AG08395 (cell line): Measurements from ENCODE around the gene DPP7.

ENCODE experiments used
- DNase-seq: peaks from one replicate; pipeline ENCODE4 v3.0.0; 2012; ENCODE audit warnings: mixed read lengths, low spot score

The DPP7 gene

DNA sequence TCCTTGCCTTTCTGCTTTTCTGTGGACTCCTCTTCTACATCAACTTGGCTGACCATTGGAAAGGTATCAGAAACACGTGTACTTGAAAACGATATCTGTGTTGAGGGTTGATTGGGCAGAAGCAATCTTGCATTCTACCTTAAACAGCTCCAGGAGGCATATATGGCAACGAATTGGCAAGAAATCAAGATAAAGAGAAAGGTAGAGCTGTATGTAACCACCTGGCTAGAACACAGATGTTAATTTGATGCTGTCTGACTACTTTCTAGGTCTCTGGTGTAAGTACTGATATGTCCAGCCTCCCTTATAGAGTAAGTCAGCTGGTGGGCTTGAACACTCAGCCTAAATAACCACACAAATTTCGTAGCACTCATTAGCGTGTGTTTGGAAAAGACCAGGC, 26.4 kb downstream of the DPP7 start:
- DNase-seq = no peak

DNA sequence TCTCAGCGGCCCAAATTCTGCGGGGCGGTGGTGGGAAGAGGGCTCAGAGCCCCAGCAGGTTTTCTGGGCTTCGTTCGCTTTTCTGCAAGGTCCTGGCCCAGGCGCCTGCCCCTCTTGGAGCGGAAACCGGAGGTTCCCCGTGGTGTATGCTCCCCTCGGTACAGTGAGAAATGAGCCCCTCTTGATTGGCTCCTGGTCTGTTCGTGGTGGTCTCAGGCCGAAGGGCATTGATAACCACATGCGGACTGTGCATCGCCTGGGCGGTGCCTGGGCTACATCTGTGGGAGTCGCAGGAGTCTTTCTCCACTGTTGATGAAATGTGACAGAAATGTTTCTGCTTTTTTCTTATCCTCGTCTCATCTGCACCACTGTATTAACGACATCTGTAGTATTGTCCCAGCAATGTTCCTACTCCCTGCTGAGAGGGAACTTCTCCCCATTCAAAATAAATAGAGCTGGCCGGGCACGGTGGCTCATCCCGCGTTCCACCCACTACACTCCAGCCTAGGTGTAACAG, 27.1 kb downstream of the DPP7 start:
- DNase-seq = no peak

DNA sequence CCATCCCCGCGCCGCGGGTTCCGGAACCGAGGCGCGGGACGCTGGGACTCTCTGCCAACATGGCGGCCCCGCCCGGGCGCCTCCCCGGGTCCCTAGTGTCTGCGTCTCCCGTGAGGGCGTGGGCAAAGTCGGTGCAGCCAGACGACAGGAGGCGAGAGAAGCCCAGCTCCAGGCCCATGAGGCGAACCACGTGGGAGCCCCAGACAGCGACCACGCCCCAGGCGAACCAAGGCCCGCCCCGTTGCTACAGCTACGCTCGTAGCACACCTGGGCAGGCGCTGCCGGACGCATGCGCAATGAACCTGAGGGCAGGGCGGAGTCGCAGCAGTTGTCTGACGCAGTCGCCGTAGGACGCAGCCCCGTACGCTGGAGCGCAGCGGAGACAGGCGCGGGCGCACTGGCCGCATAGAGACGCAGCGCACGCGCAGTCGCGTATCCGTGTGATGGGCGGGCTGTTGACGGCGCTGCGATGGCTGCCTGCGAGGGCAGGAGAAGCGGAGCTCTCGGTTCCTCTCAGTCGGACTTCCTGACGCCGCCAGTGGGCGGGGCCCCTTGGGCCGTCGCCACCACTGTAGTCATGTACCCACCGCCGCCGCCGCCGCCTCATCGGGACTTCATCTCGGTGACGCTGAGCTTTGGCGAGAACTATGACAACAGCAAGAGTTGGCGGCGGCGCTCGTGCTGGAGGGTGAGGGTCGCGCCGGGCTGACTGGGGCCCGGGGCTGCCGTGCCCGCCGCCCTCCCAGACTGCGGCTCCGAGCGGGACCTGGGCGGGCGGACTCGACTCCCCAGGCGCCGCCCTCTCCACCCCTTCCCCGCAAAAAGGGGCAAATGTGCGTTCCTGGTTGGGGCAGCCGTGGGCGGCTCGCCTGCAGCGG, 27.8 kb downstream of the DPP7 start, which contains the start of gene MAN1B1:
MAN1B1 (plus strand) TSS at position 455 of the 878 bp plus-strand sequence; CDS start at position 470, 15 bp downstream.
- DNase-seq = peak; percentile 99

GRCh38 chr9:137085920-137086530, 28.5 kb downstream of the DPP7 start:
- peak; percentile 44 for DNase-seq

DNA sequence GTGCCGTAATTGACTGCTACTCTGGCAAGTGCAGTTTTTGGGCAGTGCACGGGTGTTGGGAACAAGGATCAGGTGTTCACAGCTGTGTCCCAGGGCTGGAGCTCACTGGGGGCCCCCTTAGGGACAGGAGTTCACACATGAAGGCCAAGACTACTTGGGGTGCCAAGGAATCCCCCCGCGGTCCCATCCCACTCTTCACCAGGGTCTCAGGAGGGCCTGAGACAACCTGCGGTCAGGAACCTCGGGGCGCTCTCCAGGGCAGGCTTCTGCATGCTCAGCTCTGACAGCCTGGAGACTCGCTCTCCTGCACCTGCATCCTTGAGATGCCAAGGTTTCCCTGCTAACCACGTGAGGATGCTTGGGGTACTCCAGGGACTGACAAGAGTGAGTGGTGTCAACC, 30.0 kb downstream of the DPP7 start:
- DNase-seq = no peak

DNA sequence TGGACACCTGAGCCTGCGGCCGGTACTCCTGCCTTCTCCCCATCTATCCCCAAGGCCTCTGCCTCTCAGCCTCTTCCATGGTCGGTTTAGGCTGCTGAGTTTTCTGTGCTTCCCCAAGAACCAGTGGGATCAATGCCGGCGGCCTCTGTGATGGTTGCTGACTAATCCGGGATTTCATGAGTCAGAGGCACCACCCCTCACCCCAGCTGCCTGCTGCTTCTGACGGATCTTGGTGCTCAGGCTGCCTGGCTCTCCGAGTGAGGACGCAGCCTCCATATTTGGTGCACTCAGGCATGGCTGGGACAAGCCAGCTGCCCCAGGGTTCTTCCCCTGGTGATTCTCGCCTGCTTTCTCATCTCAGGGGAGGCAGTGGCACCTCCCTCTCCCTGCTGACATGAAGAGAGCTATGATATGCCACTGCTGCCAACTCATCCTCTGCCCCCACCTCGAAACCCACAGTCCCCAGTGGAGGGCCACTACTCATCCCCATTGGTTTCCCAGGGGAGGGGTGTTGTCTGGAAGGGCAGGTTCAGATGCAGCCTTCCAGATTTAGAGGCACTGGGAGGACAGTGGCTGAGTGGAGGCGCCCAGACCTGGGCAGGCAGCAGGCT, 31.0 kb downstream of the DPP7 start:
- DNase-seq = peak; percentile 89

- no peak for DNase-seq
Measured at GRCh38 chr9:137082925-137083290, 31.6 kb downstream of the DPP7 start.

- no peak for DNase-seq
Measured at GRCh38 chr9:137082222-137082924, 32.2 kb downstream of the DPP7 start.

DNA sequence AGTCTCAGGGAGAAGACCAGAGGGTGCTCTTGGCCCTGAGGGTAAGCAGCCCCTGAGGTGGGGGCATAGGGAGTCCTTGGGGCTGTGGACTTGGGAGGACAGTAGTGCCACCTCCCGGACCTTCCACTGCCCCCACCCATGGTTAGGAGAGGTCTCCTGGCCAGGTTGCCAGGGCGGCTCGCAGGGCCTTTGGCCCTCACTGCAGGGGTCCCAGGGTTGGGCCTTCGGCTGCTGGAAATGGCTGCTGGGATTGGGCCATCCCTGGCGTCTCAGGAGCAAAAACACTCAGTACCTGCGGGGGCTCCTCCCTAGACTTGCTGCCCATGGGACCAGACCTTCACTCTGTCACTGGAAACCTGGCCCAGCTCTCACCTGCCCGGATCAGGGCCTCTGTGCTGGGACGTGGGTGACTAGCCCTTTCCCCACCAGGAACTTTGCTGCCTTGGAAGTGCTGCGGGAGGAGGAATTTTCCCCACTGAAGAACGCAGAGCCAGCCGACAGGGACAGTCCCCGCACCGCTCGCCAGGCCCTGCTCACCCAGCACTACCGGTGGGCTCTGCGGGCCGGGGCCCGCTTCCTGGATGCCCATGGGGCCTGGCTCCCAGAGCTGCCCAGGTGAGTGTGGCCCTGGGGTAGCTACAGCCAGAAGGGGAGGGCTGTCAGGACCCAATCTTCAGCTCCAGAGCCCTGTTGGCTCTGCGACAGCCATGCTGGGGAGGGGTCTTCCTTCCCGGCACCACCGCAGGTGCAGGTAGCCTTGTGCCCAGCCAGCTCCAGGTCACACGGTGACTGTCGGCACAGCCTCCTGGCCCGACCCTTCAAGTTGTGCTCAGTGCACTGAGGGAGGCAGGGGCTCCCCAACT, 34.0 kb downstream of the DPP7 start:
- no peak for DNase-seq

GRCh38 chr9:137079401-137079787, 35.1 kb downstream of the DPP7 start:
- no peak for DNase-seq

- no peak for DNase-seq
Measured at GRCh38 chr9:137078701-137079400, 35.7 kb downstream of the DPP7 start.

DNA sequence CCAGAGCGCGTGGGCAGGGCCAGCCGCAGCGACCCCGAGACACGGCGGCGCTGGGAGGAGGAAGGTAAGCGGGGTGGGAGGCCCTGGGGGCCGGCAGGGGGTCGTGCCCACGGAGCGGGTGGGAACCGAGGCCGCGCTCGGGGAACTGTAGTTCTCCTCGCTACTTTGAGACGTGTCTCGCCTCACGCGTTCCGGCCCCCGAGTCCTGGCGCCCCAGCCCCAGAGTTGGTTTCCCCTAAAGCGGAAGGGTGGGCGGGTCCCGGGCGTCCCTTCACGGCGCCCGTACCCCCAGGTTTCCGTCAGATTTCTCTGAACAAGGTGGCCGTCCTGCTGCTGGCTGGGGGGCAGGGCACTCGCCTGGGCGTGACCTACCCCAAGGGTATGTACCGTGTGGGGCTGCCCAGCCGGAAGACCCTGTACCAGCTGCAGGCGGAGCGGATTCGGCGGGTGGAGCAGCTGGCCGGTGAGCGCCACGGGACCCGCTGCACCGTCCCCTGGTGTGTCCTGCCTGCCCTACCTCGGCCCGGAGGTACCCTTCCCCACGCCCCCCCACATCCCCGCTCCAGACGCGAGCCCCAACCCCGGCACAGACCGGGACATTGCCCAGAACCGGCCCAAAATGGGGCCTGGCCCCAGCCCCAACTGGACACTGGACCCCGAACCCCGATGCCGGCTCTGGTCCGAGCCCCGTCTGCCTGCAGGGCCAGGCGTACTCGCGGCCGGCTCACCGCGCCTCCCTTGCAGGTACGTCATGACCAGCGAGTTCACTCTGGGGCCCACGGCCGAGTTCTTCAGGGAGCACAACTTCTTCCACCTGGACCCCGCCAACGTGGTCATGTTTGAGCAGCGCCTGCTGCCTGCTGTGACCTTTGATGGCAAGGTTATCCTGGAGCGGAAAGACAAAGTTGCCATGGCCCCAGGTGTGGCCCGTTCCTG, 36.5 kb downstream of the DPP7 start:
- DNase-seq = no peak

DNA sequence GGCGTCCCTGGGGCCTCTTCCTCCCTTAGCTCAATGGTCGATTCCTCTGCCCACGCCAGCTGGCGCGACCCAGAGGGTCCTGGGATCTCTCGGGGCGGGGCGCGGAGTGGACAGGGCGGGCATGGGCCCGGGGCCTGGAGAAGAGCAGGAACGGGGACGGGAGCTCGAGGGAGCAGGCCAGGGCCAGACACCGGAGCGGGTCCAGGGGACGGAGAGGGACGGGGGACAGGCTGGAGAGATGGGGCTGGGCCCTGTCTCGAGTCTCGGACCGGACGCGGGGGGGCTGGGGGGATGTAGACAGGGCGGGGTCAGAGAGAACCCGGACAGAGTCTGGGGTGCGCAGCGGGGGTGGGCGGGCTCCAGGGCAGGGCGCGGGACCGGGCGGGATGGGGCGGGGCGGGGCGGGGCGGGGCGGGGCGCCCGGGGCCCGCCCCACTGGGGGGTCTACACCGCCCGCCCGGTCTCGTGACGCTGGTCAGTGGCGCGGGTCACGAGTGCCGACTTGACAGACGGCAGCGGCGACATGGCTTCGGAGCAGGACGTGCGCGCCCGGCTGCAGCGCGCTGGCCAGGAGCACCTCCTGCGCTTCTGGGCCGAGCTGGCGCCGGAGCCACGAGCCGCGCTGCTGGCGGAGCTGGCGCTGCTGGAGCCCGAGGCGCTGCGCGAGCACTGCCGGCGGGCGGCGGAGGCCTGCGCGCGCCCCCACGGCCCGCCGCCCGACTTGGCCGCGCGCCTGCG, 37.4 kb downstream of the DPP7 start, which contains the start of gene UAP1L1:
UAP1L1 (plus strand) TSS at position 508 of the 738 bp plus-strand sequence; CDS start at position 524, 16 bp downstream.
- peak; percentile 86 for DNase-seq

DNA sequence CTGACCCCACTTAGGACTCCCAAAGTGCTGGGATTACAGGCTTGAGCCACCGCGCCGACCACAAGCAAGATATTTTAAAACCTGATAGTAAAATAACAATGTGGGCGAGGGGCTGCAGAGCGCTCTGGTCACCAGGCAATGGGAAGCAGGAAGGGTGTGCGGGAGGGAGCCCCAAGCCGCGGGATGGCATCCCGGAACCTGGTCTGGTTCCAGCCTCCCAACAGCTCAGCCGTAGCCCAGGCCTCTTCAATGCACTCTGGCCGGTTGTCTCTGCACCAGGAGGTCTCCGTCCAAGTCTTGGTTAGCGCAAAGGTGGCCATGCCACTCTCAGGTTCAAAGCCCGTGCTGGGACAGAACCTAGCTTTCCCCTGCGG, 37.9 kb downstream of the DPP7 start:
- DNase-seq = no peak

- DNase-seq = no peak
Measured at GRCh38 chr9:137075275-137075775, 39.2 kb downstream of the DPP7 start.

GRCh38 chr9:137074657-137075274, 39.8 kb downstream of the DPP7 start:
- no peak for DNase-seq

GRCh38 chr9:137073992-137074399, 40.5 kb downstream of the DPP7 start:
- DNase-seq = no peak

DNA sequence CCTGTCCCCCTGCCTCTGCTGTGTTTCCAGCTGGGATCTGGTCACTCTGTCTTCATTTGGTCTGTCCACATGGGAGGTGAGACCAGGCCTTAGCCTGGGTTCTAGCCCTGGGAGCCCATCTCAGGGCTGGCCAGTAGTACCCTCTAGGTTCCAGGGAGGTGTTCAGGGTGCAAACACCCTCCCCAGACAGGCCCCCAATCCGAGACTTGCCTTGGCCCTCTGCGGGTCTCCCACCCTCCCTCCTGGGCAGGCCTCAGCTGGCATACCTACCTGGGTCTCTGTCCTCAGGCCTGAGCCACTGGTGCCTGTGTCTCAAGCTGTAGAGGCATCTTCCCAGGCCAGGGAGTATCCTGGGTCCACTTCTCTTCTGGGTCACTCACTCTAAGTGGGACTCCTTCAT, 43.3 kb downstream of the DPP7 start:
- no peak for DNase-seq
